Cardiac septum (tissue), 1 donor: ENCODE measurements around the gene KLC3. TPM values are rescaled to one million over a fixed set of nuclear protein-coding genes. Genes with fewer than 3 reads are reported as not detected.
"Not testable (repeated sequence)": the region's sequence is repeated elsewhere in the genome, so short reads cannot be mapped to it uniquely, and the experiment has no call there.

Experiments used
- DNase-seq: peaks from one replicate; pipeline ENCODE4 v3.0.0-alpha.2; 2020; ENCODE audit warnings: low spot score
- intact Hi-C: fragments of 100-400 bp; cut with DNase I; formaldehyde crosslinking; loops from one replicate; pipeline ENCODE4 v1.14.0; 2022
- total RNA-seq: library from RNA; stranded (reverse); fragmentation: NEBNext Ultra II Directional; extraction: Animal tissue kit (Norgen Biotek cat#: 25700); gene quantifications from one replicate; pipeline ENCODE4 v1.2.1, GENCODE V29; 2021
- donor health status: DM: no; HTN: no; CAD: no.

The KLC3 gene
- total RNA-seq, 1 donor from 2014 or later = not detected

- DNase-seq, intact Hi-C loops: not testable (repeated sequence)
These were observed 28.3 kb upstream of the KLC3 start for GRCh38 chr19:45312285-45312684.

- DNase-seq = no peak
- intact Hi-C loops = no loop called here
These were observed 25.8 kb upstream of the KLC3 start for GRCh38 chr19:45314708-45315245.

- DNase-seq = no peak
- intact Hi-C loops = no loop called here
These were observed 25.2 kb upstream of the KLC3 start for GRCh38 chr19:45315304-45315703.

- intact Hi-C loops = no loop called here
- DNase-seq = no peak
These were observed 19.4 kb upstream of the KLC3 start for GRCh38 chr19:45320997-45321775.

GRCh38 chr19:45321848-45322247 lies 18.7 kb upstream of the KLC3 start:
- DNase-seq = peak; percentile 83
- intact Hi-C loops = loop anchor here (2.0 kb wide), 1 partner anchor 27 kb away; no protein-coding TSS in a partner anchor

GRCh38 chr19:45322311-45322710 lies 18.2 kb upstream of the KLC3 start:
- no peak for DNase-seq
- intact Hi-C loops = loop anchor here (2.0 kb wide), 1 partner anchor 28 kb away; no protein-coding TSS in a partner anchor

- peak; percentile 85 for DNase-seq
- intact Hi-C loops = loop anchor here (2.0 kb wide), 1 partner anchor 28 kb away; no protein-coding TSS in a partner anchor
These were observed 17.7 kb upstream of the KLC3 start, which contains the start of gene CKM for GRCh38 chr19:45322744-45323281. Gene CKM, minus strand, starts transcription at chr19:45322875. Its CDS starts 3,162 bp downstream, at chr19:45319713.

GRCh38 chr19:45323671-45324081 lies 16.9 kb upstream of the KLC3 start:
- DNase-seq = peak; percentile 89
- intact Hi-C loops = loop anchor here (2.0 kb wide), 1 partner anchor 29 kb away; no protein-coding TSS in a partner anchor

- DNase-seq = no peak
- intact Hi-C loops = no loop called here
These were observed 16.1 kb upstream of the KLC3 start for GRCh38 chr19:45324349-45324907.

GRCh38 chr19:45327404-45328143 lies 13.0 kb upstream of the KLC3 start:
- no peak for DNase-seq
- intact Hi-C loops = loop anchor here (5.0 kb wide), 1 partner anchor 75 kb away; the partner anchor contains the start of gene MARK4

- intact Hi-C loops = no loop called here
- no peak for DNase-seq
These were observed 9.1 kb upstream of the KLC3 start for GRCh38 chr19:45331411-45331810.

- intact Hi-C loops = no loop called here
- DNase-seq = no peak
These were observed 6.8 kb upstream of the KLC3 start for GRCh38 chr19:45333609-45334303.

- intact Hi-C loops = loop anchor here (5.0 kb wide), 1 partner anchor 433 kb away; no protein-coding TSS in a partner anchor
- DNase-seq = not testable (repeated sequence)
These were observed 5.7 kb upstream of the KLC3 start for GRCh38 chr19:45334881-45335280.

- DNase-seq = no peak
- intact Hi-C loops = loop anchor here (5.0 kb wide), 1 partner anchor 434 kb away; no protein-coding TSS in a partner anchor
These were observed 3.8 kb upstream of the KLC3 start for GRCh38 chr19:45336696-45337251.

- intact Hi-C loops = loop anchor here (5.0 to 10.0 kb wide), 2 partner anchors 145 to 437 kb away; no protein-coding TSS in a partner anchor
- DNase-seq = no peak
These were observed 921 bp upstream of the KLC3 start for GRCh38 chr19:45339629-45340028.

- intact Hi-C loops = loop anchor here (10.0 kb wide), 1 partner anchor 146 kb away; no protein-coding TSS in a partner anchor
- DNase-seq = no peak
These were observed 426 bp downstream of the KLC3 start for GRCh38 chr19:45340899-45341453.

- no peak for DNase-seq
- intact Hi-C loops = loop anchor here (10.0 kb wide), 1 partner anchor 148 kb away; no protein-coding TSS in a partner anchor
These were observed 2.4 kb downstream of the KLC3 start for GRCh38 chr19:45342911-45343310.
